K562 (cell line): ENCODE data around the gene TNFAIP8L1. TPM values are rescaled to one million over a fixed set of nuclear protein-coding genes. Genes with fewer than 3 reads are reported as not detected.

Experiments
- ARHGAP35 ChIP-seq: fragments of 450-650 bp; IDR thresholded peaks from 2 replicates; pipeline ENCODE4 v1.6.1; 2018; ENCODE audit not compliant: partially characterized antibody
- ATF1 ChIP-seq, 2 experiments: fragments of 450-650 bp in 1 of 2; IDR thresholded peaks; 2 replicates each; pipeline ENCODE4 v1.6.1; 2016; ENCODE audit warnings: missing compliant biosample characterization in 1 of 2, missing genetic modification characterization in 1 of 2
- BRCA1 ChIP-seq, 2 experiments: fragments of 450-650 bp in 1 of 2; sonication (generic) in 1 of 2; formaldehyde crosslinking in 1 of 2; IDR thresholded peaks; 2 replicates each; pipeline versions ENCODE4 v1.5.0 to v1.6.1; 2017 to 2020; ENCODE audit warnings: mild to moderate bottlenecking in 1 of 2, missing genetic modification reagents in 1 of 2
- CBX8 ChIP-seq: fragments of 200-600 bp; sonication (generic); IDR thresholded peaks from 2 replicates; pipeline ENCODE4 v1.6.1; 2012; ENCODE audit warnings: borderline replicate concordance, mixed run types, low read depth, mild to moderate bottlenecking, moderate library complexity, mixed read lengths, low read length, control low read depth, inconsistent platforms; ENCODE audit not compliant: poor library complexity, severe bottlenecking; ENCODE audit errors: extremely low read depth
- CTBP1 ChIP-seq: fragments of 450-650 bp; IDR thresholded peaks from 2 replicates; pipeline ENCODE4 v1.6.1; 2016; ENCODE audit warnings: borderline replicate concordance
- HDAC3 ChIP-seq: fragments of 450-650 bp; IDR thresholded peaks from 2 replicates; pipeline ENCODE4 v1.6.1; 2018; ENCODE audit warnings: borderline replicate concordance, mild to moderate bottlenecking, moderate library complexity; ENCODE audit not compliant: partially characterized antibody
- JUND ChIP-seq, 2 experiments: IDR thresholded peaks; 2 replicates in 1 of 2; 3 replicates in 1 of 2; pipeline ENCODE4 v1.6.1; 2011; ENCODE audit warnings: borderline replicate concordance in 2 of 2, low read depth in 2 of 2, low read length in 2 of 2, improper control_type of control experiment in 1 of 2, missing biosample characterization in 1 of 2, missing genetic modification characterization in 1 of 2, missing genetic modification reagents in 1 of 2
- KAT8 ChIP-seq: fragments of 450-650 bp; IDR thresholded peaks from 2 replicates; pipeline ENCODE4 v1.6.1; 2016; ENCODE audit warnings: low read depth, mild to moderate bottlenecking
- MCM3 ChIP-seq: fragments of 450-650 bp; IDR thresholded peaks from 2 replicates; pipeline ENCODE4 v1.6.1; 2016
- MED1 ChIP-seq: sonication (generic); formaldehyde crosslinking; IDR thresholded peaks from 2 replicates; pipeline ENCODE4 v1.8.1; 2023; ENCODE audit warnings: missing genetic modification reagents, borderline replicate concordance
- POLR2AphosphoS5 ChIP-seq: IDR thresholded peaks from 2 replicates; pipeline ENCODE4 v1.6.1; 2011; ENCODE audit warnings: mild to moderate bottlenecking, low read depth, low read length, moderate library complexity; ENCODE audit not compliant: control insufficient read depth, insufficient read depth
- RBM25 ChIP-seq: fragments of 200-400 bp; formaldehyde crosslinking; IDR thresholded peaks from 2 replicates; pipeline ENCODE4 v1.6.1; 2018; ENCODE audit warnings: low read length, low read depth, moderate library complexity; ENCODE audit not compliant: severe bottlenecking
- SP1 ChIP-seq: sonication (generic); formaldehyde crosslinking; IDR thresholded peaks from 2 replicates; pipeline ENCODE4 v1.8.1; 2022; ENCODE audit warnings: mild to moderate bottlenecking, missing genetic modification reagents
- TRIM24 ChIP-seq, 2 experiments: fragments of 450-650 bp; IDR thresholded peaks; 2 replicates each; pipeline ENCODE4 v1.6.1; 2016
- ZKSCAN8 ChIP-seq: fragments of 200-800 bp; sonication (Bioruptor generic); IDR thresholded peaks from 2 replicates; pipeline ENCODE4 v1.6.1; 2016; ENCODE audit warnings: missing genetic modification characterization, missing compliant biosample characterization
- polyA plus RNA-seq, 8 experiments: library from polyadenylated mRNA; depleted of rRNA in 4 of 8; stranded (reverse) in 5 of 8; unstranded in 3 of 8; fragments of >200 nt; fragmentation: Nextera tagmentation in 2 of 8; fragmentation: Illumina TruSeq in 1 of 8; extraction: Ambion mirVana in 2 of 8; extraction: Trizol in 1 of 8; gene quantifications; 2 replicates each; pipeline versions ENCODE4 v1.2.1 to v1.2.3, GENCODE V29; 2011 to 2014; ENCODE audit warnings: inconsistent platforms in 1 of 8, missing spikeins in 1 of 8
- total RNA-seq, 7 experiments: library from RNA; depleted of rRNA in 6 of 7; stranded (reverse); fragments of >200 nt in 6 of 7; fragmentation: Illumina TruSeq in 2 of 7; extraction: Trizol in 2 of 7; gene quantifications; 2 replicates each; pipeline versions ENCODE4 v1.2.1 to v1.2.3, GENCODE V29; 2011 to 2021; ENCODE audit warnings: low replicate concordance in 1 of 7
- TF ChIP-seq, protein P1 (sequence below), 2 experiments: fragments of 450-650 bp; IDR thresholded peaks; 2 replicates each; pipeline ENCODE4 v1.6.1; 2018; ENCODE audit warnings: mild to moderate bottlenecking in 2 of 2, low read depth in 1 of 2; ENCODE audit not compliant: partially characterized antibody in 2 of 2
- TF ChIP-seq, protein P2 (sequence below): fragments of 450-650 bp; formaldehyde crosslinking; IDR thresholded peaks from 2 replicates; pipeline ENCODE4 v1.4.0; 2020; ENCODE audit warnings: mild to moderate bottlenecking, moderate library complexity

Gene TNFAIP8L1
- total and polyA plus RNA-seq, 9 of the 15 experiments (the other 6 are each of a cell fraction or from before 2014, with no cell fraction given), result 0.69 to 9.3 (median 4.9) TPM

DNA sequence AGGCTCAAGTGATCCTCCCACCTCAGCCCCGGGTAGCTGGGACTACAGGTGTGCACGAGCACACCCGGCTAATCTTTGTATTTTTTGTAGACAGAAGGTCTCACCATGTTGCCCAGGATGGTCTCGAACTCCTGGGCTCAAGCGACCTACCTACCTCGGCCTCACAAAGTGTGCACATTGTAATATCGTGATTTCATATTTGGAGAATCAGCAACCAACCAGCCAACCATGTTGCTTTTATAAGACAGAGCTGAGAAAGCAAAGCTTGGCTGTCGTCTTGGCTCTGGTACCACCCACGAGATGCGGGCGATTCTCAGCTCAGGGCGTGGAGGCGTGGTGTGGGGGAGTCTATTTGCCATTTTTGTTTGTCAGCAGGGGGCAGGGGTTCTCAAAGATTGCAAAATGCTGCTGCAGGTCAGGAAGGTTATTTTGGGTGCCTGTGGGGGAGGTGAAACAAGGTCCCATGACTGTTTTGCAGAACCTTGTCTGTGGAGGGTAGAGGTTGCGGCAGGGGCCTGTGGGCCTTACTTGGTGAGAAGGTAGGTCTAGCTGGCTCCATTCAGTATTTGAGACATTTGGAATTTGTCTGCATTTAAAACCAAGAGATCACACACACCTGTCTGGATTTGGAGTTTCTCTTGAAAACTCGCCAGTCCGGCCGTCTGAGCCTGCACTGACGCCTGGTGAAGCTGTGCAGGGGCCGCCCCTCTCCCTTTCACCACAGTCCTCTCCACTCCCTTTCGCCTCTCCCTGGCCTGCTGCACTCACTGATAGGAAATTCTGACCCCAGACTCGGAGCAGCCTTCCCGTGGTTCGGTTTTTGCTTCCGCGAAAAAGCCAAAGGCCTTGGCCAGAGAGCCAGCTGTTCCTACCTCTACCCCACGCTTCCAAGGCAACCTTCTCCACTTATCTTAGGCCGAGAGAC, 15.4 kb downstream of the TNFAIP8L1 start (continued):
- TF ChIP-seq, protein P1, sequence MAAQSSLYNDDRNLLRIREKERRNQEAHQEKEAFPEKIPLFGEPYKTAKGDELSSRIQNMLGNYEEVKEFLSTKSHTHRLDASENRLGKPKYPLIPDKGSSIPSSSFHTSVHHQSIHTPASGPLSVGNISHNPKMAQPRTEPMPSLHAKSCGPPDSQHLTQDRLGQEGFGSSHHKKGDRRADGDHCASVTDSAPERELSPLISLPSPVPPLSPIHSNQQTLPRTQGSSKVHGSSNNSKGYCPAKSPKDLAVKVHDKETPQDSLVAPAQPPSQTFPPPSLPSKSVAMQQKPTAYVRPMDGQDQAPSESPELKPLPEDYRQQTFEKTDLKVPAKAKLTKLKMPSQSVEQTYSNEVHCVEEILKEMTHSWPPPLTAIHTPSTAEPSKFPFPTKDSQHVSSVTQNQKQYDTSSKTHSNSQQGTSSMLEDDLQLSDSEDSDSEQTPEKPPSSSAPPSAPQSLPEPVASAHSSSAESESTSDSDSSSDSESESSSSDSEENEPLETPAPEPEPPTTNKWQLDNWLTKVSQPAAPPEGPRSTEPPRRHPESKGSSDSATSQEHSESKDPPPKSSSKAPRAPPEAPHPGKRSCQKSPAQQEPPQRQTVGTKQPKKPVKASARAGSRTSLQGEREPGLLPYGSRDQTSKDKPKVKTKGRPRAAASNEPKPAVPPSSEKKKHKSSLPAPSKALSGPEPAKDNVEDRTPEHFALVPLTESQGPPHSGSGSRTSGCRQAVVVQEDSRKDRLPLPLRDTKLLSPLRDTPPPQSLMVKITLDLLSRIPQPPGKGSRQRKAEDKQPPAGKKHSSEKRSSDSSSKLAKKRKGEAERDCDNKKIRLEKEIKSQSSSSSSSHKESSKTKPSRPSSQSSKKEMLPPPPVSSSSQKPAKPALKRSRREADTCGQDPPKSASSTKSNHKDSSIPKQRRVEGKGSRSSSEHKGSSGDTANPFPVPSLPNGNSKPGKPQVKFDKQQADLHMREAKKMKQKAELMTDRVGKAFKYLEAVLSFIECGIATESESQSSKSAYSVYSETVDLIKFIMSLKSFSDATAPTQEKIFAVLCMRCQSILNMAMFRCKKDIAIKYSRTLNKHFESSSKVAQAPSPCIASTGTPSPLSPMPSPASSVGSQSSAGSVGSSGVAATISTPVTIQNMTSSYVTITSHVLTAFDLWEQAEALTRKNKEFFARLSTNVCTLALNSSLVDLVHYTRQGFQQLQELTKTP (IDR thresholded peaks at IDR 0.05; ENCODE audit: low read depth in 1 of 2, partially characterized antibody in 2 of 2), result no peak
- TF ChIP-seq KAT8, result no peak
- peak; percentile 48; the same call in 1 of the 2 replicates for TF ChIP-seq SP1 (CRISPR knock-in tag)
- no peak for TF ChIP-seq ATF1 (CRISPR knock-in tag; IDR thresholded peaks at IDR 0.05)
- TF ChIP-seq ATF1 (tag; IDR thresholded peaks at IDR 0.05), result 0 out of 2 replicates have a peak, but pooled peaks have one; percentile 12
- TF ChIP-seq CBX8, result no peak
- peak; percentile 52 for TF ChIP-seq RBM25
- no peak for TF ChIP-seq ARHGAP35
- no peak for TF ChIP-seq ZKSCAN8 (CRISPR knock-in tag)
- peak; percentile 27; the same call in 1 of the 2 replicates for TF ChIP-seq CTBP1
- no peak for TF ChIP-seq MCM3
- no peak for TF ChIP-seq BRCA1 (IDR thresholded peaks at IDR 0.05)
- TF ChIP-seq BRCA1 (CRISPR knock-in tag; IDR thresholded peaks at IDR 0.05), result no peak
- no peak for TF ChIP-seq MED1 (CRISPR knock-in tag)
- TF ChIP-seq, protein P2, sequence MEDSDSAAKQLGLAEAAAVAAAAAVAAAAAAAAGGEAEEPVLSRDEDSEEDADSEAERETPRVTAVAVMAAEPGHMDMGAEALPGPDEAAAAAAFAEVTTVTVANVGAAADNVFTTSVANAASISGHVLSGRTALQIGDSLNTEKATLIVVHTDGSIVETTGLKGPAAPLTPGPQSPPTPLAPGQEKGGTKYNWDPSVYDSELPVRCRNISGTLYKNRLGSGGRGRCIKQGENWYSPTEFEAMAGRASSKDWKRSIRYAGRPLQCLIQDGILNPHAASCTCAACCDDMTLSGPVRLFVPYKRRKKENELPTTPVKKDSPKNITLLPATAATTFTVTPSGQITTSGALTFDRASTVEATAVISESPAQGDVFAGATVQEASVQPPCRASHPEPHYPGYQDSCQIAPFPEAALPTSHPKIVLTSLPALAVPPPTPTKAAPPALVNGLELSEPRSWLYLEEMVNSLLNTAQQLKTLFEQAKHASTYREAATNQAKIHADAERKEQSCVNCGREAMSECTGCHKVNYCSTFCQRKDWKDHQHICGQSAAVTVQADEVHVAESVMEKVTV (CRISPR knock-in tag), result no peak
- no peak for TF ChIP-seq POLR2AphosphoS5
- no peak for TF ChIP-seq HDAC3
- 0 out of 4 replicates have a peak, but pooled peaks have one; percentile 15 to 27 for TF ChIP-seq TRIM24 (IDR thresholded peaks at IDR 0.05)
- TF ChIP-seq JUND (IDR thresholded peaks at IDR 0.05; ENCODE audit: borderline replicate concordance, low read depth, low read length), result peak; percentile 48
- no peak for TF ChIP-seq JUND (tag; IDR thresholded peaks at IDR 0.05; ENCODE audit: borderline replicate concordance, low read depth, low read length)
